Stimulated activated CD4-positive, alpha-beta T cell treated with anti-CD3 and anti-CD28 coated beads, Interleukin-1b, Interleukin-23, amount 100 ng/mL, for 4 hours (primary cell): Measurements from ENCODE around the gene CLCN7.
A peak's percentile ranks its signal among the peaks of the same experiment; 100 is the strongest.

ENCODE experiments used
- DNase-seq, 2 donors: peaks; one replicate each; pipeline ENCODE4 v3.0.0-alpha.2; 2020; ENCODE audit warnings: low read depth in 2 of 2

The CLCN7 gene, protein sequence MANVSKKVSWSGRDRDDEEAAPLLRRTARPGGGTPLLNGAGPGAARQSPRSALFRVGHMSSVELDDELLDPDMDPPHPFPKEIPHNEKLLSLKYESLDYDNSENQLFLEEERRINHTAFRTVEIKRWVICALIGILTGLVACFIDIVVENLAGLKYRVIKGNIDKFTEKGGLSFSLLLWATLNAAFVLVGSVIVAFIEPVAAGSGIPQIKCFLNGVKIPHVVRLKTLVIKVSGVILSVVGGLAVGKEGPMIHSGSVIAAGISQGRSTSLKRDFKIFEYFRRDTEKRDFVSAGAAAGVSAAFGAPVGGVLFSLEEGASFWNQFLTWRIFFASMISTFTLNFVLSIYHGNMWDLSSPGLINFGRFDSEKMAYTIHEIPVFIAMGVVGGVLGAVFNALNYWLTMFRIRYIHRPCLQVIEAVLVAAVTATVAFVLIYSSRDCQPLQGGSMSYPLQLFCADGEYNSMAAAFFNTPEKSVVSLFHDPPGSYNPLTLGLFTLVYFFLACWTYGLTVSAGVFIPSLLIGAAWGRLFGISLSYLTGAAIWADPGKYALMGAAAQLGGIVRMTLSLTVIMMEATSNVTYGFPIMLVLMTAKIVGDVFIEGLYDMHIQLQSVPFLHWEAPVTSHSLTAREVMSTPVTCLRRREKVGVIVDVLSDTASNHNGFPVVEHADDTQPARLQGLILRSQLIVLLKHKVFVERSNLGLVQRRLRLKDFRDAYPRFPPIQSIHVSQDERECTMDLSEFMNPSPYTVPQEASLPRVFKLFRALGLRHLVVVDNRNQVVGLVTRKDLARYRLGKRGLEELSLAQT

DNA sequence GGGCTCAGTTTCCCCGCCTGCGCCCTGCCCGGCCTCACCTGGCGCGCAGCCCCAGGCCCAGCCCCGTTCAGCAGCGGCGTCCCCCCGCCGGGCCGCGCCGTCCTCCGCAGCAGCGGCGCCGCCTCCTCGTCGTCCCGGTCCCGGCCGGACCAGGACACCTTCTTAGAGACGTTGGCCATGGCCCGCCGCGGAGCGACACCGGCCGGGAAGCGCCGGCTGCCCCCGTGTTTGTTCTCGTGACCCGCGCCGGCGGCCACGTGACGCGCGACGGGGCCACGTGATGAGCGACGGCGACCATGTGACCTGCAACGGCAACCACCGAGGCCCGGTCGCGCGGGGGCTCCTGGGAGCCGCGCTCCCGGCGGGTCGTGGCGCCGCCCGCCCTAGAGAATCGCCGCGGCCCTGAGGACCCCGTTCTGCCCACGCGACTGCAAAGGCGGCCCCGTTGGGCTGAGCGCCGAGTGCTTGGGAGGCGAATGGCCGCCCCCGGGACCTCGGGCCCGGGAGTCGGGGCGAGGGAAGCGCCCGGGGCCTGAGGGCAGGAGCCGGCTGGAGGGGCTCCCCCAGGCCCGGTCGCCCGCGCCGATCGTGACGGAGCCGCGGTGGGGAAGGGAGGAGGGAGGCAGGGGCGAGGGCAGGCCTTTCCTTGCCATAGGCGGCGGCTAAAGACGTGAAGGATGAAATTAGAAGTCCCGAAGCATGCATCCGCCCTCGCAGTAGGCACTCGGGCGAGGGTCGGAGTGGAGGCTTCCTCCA is at the start of gene CLCN7:
Gene CLCN7 (minus strand): TSS at position 233 of the 756 bp plus-strand sequence. CDS start 54 bp downstream, at position 179.
- peak; percentile 77 to 86 for DNase-seq

DNA sequence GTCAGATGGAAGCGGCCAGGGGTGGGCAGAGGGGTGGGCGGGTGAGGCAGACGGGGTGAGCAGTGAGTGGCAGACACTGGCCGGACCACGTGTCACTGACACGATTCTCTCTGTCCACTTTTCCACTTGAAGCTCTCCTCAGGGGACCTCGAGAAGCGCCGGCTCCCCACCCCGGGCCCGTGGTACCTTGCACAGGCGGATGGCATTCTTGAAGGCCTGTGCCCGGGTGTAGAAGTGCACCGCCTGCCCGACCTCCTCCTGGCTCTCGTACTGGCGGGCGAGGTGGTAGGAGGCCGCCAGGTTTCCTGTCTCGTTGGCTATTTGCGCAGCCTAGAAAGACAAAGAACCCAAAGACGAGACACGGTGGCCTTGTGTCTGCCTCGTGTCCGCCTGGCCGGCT is 49.5 kb upstream of the CLCN7 start:
- DNase-seq, result no peak

DNA sequence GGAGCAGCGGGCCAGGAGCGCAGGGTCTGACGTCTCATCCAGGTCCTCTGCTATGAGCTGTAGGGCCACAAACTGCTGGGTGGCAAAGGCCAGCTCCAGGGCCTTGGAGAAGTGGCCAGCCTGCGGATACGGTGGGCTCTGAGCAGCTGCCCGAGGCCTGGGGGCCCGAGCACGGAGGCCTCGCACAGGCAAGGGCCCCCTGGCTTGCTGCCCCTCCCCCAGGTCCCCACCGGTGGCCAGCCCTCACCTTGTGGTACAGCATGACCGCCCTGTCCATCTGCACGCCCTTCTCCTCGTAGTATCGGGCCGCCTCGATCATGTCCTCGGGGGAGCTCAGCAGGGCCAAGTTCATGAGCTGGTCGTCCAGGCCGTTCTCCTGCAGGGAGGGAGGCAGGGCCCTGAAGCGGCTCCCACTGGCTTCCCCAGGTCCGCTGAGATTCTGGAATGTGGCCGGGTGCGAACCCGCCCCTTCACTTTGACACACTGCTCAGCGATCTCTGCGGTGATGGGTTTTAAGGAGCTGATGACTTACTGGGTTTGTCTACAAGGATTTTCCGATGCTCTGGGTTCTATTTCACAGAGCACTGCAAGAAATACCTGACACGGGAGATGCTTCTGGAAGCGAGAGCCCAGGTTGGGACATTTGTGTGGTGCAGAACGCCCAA is 48.9 kb upstream of the CLCN7 start:
- no peak for DNase-seq

DNA sequence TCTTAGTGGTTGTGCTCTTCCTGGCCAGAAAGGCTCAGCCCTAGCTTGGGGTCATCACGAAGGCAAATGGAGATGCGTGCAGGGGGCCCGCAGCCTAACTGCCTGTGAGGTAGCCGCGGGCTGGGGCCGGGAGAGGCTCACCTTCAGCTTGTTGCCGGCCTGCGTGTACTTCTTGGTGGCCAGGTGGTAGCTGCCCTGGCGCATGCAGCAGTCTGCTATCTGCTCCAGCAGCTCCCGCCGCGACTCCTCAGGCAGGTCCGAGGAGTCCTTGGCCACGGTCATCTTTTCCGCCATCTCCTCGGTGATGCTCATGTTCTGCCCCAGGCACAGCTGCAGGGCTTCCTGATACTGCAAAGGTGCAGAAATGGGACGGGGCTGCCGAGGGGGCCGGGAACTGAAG is 45.6 kb upstream of the CLCN7 start:
- DNase-seq, result no peak

DNA sequence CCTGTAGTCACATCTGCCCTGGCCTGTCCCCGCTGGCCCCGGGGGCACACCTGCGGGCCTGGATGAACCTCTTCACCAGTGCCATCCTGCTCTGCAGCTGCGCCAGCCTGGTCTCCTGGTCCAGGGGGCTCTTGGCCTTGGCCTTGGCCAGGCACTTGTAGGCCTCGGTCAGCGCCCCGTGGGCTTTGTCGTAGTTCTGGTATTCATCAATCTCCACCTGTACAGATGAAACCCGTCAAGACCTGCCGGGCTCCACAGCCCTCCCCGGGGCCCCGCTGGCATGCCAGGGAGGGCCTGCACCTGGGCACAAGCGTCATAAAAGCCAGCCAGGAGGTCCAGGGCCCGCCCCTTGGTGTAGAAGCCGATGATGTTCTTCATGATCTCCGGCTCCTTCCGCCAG is 45.0 kb upstream of the CLCN7 start:
- DNase-seq, result no peak

DNA sequence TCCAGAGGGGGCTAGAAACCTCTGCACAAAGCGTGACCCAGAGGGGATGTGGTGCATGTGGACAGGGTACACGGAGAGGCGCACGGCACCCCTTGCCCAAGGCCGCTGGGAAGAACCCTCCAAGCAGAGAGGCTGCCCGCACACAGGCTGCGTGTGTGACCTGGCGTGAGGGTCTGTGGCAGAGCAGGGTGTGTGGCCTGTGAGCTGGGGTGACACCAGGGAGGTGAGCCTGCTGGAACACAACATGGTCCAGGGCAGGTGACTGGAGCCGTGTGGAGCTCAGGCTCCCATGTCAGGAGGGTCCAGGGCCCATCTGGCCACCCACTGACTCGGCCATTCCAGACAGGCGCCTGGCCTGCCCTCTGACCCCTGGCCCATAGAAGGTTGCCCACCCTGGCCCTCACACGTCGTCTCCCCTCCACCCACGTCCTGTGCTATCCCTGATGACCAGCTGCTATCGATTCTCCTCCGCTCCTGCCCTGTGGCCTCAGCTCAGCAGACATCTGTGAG is 43.9 kb upstream of the CLCN7 start:
- DNase-seq, result no peak

DNA sequence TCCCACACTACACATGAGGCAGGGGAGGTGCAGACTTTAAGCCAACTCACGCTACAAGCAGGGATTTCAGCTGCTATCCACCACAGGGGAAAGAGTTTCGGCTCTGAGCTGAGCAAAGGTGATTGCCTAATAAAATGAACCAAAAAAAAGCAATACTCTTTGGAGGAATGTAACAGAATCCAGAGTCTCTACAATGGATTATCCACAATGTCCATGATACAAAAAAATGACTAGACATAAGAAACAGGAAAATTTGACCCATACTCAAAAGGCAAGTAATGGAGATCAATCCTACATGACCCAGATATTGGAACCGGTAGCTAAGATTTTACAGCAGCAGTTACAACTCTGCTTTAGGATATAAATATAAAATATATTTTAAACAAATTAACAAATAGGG is 39.7 kb upstream of the CLCN7 start:
- DNase-seq, result no peak

DNA sequence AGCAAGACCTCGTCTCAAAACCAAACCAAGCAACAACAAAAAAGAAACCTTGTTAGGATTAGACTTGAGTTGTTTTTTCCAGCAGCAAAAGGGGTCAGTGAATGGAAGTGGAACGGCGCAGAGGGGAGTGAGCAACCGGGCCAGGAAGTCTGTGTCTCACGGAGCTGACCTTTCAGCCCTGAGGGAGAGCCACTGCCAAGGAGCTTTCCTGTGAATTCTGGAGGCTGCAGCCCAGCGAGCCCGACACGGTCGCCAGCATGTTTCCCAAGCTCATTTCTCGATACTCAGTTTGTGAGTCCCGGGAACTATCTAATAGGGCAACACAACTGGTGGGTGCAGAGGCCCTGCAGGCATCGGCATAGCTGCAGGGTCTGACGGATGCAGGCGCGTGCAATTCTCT is 37.9 kb upstream of the CLCN7 start:
- DNase-seq, result no peak

DNA sequence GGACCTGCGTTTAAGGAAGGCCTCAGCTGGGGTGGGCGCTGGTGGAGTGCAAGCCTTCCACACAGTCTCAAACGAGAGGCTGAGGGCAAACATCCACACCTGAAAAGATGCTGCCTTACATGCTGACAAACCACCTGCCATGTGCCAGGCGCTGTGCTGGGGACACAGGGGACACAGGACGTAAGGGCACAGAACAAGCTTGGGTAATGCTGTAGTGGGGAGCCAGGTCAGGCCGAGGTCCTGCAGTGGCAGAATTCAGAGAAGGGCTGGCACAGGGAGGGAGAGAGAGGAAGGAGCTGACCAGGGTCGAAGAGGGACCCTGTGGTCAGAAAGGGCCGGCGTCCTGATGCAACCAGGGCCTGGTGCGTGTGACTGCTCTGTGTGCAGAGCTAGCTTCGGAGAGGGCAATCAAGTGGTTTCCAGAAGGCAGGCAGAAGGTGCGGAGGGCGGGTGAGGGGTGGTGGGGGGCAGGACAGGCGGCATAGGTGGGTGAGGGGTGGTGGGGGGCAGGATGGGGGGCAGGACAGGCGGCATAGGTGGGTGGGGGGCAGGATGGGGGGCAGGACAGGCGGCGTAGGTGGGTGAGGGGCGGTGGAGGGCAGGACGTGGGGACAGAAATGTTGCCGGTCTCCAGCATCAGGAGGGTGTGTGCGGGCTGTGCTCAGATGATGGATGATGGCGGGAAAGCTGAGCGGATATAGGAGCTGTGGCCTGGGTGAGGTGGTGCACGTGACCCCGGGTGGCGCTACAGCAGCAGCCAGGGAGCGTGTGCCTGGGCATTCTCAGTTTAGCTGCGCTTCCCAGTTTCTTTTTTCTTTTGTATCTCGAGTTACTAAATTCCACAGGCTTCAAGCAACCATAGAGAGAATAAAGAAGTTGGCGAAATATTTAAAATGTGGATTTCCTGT is 37.1 kb upstream of the CLCN7 start:
- no peak for DNase-seq

DNA sequence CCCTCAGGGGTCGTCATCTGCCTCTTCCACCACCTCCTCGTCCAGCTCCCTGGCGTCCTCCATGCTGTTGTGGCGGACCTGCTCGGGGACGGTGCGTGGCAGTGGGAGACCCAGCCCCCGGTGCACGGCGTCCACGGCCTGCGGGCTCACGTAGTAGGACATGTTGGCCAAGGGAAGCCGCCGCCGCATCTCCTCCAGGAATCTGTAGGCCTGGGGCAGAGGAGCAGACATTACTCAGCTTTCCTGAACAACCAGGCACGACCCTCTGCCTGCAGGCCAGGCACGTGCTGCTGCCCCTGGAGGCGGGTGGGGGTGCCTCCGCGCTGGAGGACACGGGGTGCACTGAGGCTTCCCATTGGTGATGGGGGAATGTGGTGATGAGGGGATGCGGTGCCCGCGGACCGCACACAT is 36.1 kb upstream of the CLCN7 start:
- no peak for DNase-seq

DNA sequence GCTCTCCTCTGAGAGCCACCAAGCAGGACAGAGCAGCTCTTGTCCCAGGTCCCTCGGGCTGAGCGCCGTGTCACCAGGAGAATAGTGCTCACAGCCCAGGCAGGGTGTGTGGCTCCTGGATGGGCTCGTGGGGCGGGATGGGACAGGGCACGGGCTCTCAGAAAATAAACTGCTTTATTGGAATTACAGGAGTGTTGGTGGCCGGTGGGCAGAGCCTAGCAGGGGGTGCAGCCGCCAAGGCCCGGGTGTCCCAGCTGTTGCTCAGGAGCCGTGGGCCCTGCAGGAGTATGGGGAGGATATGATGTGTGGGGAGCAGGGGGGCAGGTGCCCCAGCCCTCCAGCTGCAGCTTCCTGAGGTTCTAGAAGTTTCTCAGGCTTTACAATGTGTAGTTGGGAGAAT is 35.4 kb upstream of the CLCN7 start:
- no peak for DNase-seq

DNA sequence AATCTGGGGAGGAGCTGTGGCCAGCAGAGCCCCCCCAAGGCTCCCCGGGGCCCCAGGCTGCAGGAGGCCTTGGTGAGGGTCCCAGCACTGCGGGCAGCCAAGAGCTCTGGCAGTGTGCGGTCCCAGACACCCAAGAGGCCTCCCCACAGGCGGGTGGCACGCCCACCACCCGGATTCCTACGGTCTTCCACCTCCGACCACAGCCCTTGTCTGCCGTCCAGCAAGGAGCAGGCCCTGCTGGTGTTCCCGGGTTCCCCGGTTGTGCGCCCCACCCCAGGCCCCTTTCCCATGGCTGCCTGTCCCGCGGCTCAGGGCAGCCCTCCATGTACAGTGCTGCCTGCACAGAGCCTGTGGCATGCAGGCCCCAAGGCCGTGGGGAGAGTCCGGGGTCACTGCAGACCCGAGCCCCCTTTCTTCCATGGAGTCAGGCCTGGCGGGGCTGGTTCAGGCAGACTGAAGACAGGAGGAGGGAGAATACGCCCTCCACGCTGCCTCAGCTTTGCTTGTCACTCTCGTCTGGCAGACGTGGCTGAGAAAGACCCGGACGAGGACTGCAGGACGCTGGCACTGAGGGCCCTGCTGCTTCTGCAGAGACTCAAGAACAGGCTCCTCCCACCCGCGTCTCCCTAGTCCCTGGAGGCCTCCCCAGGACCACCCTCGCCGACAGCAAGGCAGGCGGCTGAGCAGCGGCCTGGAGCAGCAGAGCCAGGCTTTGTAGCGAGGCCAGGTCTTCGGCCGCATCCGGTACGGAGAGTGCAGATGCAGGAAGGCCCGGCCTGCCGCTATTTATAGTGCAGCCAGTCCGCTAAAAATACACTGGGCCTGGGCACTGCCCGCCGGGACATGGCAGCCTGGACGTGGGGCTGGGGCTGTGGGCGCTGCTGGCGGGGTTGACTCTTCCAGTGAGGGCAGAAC is 34.7 kb upstream of the CLCN7 start:
- no peak for DNase-seq

DNA sequence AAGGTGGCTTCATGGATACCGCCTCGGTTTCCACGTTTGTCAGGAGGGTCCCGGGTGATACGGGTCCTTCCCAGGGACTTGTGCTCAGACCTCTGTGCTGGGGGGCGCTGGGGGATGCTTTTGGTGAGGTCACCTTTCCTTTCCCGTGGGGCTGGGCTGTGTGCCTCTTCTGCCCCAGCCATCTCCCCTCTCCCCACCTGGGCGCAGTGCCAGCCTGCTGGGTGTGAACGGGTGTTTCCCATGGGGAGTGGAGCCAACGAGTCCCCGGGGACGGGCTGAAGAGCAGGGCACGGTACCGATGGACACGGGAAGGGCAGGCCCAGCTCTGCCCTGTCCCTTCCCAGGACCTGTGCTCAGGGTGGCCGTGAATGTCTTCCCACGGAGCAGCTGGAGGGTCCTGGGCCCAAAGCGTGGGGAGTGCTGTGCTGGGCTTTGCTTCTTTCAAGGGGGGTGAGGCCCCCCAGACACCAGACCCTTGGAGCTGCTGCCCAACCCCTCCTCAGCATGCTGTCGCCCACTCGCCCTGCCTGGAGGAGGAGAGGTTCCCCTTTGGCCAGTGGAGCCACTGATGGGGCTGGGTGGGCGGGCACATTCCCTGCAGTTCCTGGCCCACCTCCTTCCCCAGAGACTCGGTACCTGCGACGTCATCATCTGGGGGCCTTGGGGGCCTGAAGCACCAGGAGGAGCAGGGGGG is 33.8 kb upstream of the CLCN7 start:
- DNase-seq, result no peak

DNA sequence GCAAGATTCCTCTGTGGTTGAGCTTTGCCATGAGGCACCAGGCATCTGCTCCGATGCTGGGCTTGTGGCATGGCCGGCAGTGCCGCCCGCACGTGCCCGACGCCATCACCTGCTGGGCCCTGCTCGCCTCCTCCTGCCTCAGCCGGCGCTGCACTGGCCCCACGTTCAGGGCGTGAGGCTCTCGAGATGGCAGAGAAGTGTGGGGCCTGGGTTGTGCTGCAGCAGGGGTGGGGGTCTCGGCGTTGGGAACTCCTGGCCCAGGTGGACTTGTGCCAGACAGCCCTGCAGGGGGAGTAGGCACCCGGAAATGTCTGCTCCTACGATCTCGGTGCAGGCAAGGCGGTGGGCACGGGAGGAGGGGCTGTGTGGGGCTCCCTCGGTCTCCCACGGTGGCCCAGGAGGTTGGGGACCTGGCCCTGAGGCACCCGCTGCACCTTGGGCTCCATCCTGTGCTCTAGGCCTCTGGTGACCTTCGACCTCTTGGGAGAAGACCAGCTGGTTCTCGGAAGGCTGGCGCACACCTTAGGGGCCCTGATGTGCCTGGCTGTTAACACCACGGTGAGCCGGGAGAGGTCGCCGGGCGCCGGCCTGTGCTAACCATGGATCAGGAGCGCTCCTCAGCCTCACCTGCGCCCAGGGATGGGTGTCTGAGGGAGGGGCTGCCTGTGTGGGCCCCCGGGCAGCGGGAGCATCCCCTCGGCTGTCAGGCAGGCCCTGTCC is 31.8 kb upstream of the CLCN7 start:
- DNase-seq, result no peak

DNA sequence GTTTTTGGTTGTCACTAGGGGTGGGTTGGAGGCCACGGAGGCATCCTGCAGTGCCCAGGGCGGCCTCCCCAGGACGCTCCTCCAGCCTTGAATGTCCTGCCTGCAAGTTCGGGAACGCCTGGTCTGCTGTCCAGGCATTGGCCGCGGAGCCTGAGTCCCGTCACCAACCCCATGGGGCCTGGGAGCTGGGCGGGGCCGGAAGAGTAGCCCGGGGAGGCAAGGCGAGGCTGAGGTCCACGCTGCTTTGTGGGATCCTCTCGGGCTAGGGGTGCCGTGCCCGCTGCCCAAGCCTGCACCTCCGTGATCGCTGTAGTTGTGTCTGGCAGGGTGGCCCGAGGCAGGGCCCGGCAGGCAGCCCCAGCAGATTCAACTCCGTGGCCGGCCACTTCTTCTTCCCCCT is 31.1 kb upstream of the CLCN7 start:
- DNase-seq, result no peak

DNA sequence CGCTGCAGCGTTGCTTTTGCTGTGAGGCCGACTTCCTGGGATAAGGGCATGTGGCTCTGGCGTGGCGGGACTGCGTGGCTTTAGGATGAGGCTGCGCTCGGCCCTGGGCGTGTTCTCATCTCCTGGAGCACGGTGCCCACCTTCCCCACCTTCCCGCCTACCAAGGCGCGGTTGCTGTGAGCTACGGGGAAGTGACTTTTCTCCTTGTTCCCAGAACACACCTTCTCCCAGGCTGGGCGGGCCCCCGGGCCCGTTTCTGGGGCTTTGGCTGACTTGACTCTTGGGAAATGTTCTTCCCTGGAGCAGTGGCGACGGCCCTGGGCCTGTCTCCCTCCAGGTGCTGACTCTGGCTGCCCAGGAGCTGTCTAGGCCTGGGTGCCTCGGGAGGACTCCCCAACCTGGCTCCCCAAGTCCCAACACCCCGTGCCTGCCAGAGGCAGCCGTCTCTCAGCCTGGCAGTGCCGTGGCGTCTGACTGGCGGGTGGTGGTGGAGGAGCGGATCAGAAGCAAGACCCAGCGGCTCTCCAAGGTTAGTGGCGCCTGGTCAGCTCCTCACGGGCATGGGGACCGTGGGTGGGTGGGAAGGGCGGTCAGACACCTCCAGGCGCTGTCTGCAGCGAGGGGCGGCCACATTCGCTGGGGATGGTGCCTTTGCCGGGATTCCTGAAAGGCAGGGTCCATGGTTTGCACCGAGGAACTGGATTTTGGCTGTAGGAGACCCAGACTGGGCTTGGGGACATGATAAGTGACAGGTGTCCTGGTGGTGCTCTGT is 30.4 kb upstream of the CLCN7 start:
- DNase-seq, result no peak
